IMR-90 (cell line): ENCODE measurements around the gene DNAAF2. TPM values are rescaled to one million over a fixed set of nuclear protein-coding genes. Genes with fewer than 3 reads are reported as not detected.

Experiments used
- ATAC-seq: fragments of 200-7000 bp; cut with Tn5 transposase; 2 replicates; pipeline ENCODE4 v1.9.1; 2020; ENCODE audit warnings: low read depth, mild to moderate bottlenecking, moderate library complexity
- BruUV-seq: library from RNA; stranded (reverse); fragments of 400-500 nt; replicated peaks from 2 replicates; lab custom pipeline; 2021; lab: Mats Ljungman, UMichigan
- CTCF ChIA-PET: fragments of 300-600 bp; formaldehyde crosslinking; extraction: SDS; loops from one replicate; lab custom pipeline; 2021; ENCODE audit warnings: antibody characterized with exemption; lab: Yijun Ruan, JAX
- POLR2A ChIA-PET: fragments of 300-600 bp; sonication (Branson Sonifier 250); formaldehyde crosslinking; loops from one replicate; lab custom pipeline; 2022; ENCODE audit warnings: antibody characterized with exemption; ENCODE audit not compliant: unreplicated experiment; lab: Charles Lee
- DNase-seq: peaks from one replicate; pipeline ENCODE4 v3.0.0; 2013
- H2AFZ ChIP-seq: replicated peaks from 2 replicates; pipeline ENCODE3; 2013; ENCODE audit warnings: low read length, mild to moderate bottlenecking; ENCODE audit not compliant: poor library complexity
- H2AK5ac ChIP-seq: 2 replicates; pipeline ENCODE4 v1.6.1; 2013; ENCODE audit warnings: low read depth, low read length, inconsistent platforms
- H2AK9ac ChIP-seq: replicated peaks from 2 replicates; pipeline ENCODE3; 2013; ENCODE audit warnings: mild to moderate bottlenecking, low read depth, low read length, moderate library complexity; ENCODE audit not compliant: poor library complexity
- H2BK120ac ChIP-seq: 2 replicates; pipeline ENCODE4 v1.6.1; 2013; ENCODE audit warnings: low read depth, low read length, inconsistent platforms
- H2BK15ac ChIP-seq: 3 replicates; pipeline ENCODE4 v1.6.1; 2013; ENCODE audit warnings: low read depth, low read length, inconsistent platforms
- H2BK20ac ChIP-seq: 2 replicates; pipeline ENCODE4 v1.6.1; 2013; ENCODE audit warnings: low read depth, mild to moderate bottlenecking, inconsistent platforms, low read length, moderate library complexity
- H2BK5ac ChIP-seq: 2 replicates; pipeline ENCODE4 v1.6.1; 2013; ENCODE audit warnings: mild to moderate bottlenecking, low read depth, low read length, inconsistent platforms; ENCODE audit not compliant: poor library complexity, severe bottlenecking
- H3K14ac ChIP-seq: replicated peaks from 2 replicates; pipeline ENCODE4 v1.6.1; 2013; ENCODE audit warnings: low read depth, low read length, inconsistent platforms
- H3K18ac ChIP-seq: 2 replicates; pipeline ENCODE4 v1.6.1; 2013; ENCODE audit warnings: low read depth, low read length, control low read depth
- H3K23ac ChIP-seq: 2 replicates; pipeline ENCODE4 v1.6.1; 2013; ENCODE audit warnings: low read depth, low read length, inconsistent platforms
- H3K27ac ChIP-seq: 2 replicates; pipeline ENCODE4 v1.5.1; 2013; ENCODE audit warnings: mild to moderate bottlenecking, control low read depth, low read length; ENCODE audit not compliant: insufficient read depth
- H3K27me3 ChIP-seq: 2 replicates; pipeline ENCODE4 v1.6.1; 2013; ENCODE audit warnings: low read length; ENCODE audit not compliant: control insufficient read depth, insufficient read depth
- H3K36me3 ChIP-seq: 2 replicates; pipeline ENCODE4 v1.6.1; 2013; ENCODE audit warnings: low read length, mixed read lengths; ENCODE audit not compliant: control insufficient read depth, insufficient read depth
- H3K4ac ChIP-seq: 2 replicates; pipeline ENCODE4 v1.6.1; 2013; ENCODE audit warnings: low read depth, low read length, inconsistent platforms
- H3K4me1 ChIP-seq: 2 replicates; pipeline ENCODE4 v1.6.1; 2013; ENCODE audit warnings: low read length, mixed read lengths; ENCODE audit not compliant: control insufficient read depth, insufficient read depth
- H3K4me2 ChIP-seq: 2 replicates; pipeline ENCODE4 v1.6.1; 2013; ENCODE audit warnings: low read depth, mild to moderate bottlenecking, control low read depth, low read length, moderate library complexity
- H3K4me3 ChIP-seq: 2 replicates; pipeline ENCODE4 v1.5.1; 2013; ENCODE audit warnings: low read depth, mild to moderate bottlenecking, control low read depth, low read length, moderate library complexity; ENCODE audit not compliant: insufficient read depth
- H3K56ac ChIP-seq: 2 replicates; pipeline ENCODE4 v1.6.1; 2013; ENCODE audit warnings: low read length, inconsistent platforms; ENCODE audit not compliant: insufficient read depth; ENCODE audit errors: extremely low read depth
- H3K79me1 ChIP-seq, 2 experiments: 2 replicates each; pipeline ENCODE4 v1.6.1; 2013; ENCODE audit warnings: low read length in 2 of 2, inconsistent platforms in 1 of 2, low read depth in 1 of 2
- H3K9ac ChIP-seq: 2 replicates; pipeline ENCODE4 v1.6.1; 2013; ENCODE audit warnings: low read depth, low read length, control low read depth
- H3K9me1 ChIP-seq: 2 replicates; pipeline ENCODE4 v1.6.1; 2013; ENCODE audit warnings: low read length, inconsistent platforms; ENCODE audit not compliant: insufficient read depth
- H3K9me3 ChIP-seq: 2 replicates; pipeline ENCODE4 v1.6.1; 2013; ENCODE audit warnings: low read length; ENCODE audit not compliant: control insufficient read depth, insufficient read depth
- H4K20me1 ChIP-seq: 2 replicates; pipeline ENCODE4 v1.6.1; 2013; ENCODE audit warnings: low read length, inconsistent platforms; ENCODE audit not compliant: insufficient read depth
- H4K5ac ChIP-seq: 2 replicates; pipeline ENCODE4 v1.6.1; 2013; ENCODE audit warnings: mild to moderate bottlenecking, low read depth, low read length, control low read depth
- H4K8ac ChIP-seq, 2 experiments: 2 replicates each; pipeline ENCODE4 v1.6.1; 2013; ENCODE audit warnings: low read depth in 2 of 2, low read length in 2 of 2, control low read depth in 1 of 2, inconsistent platforms in 1 of 2
- H4K91ac ChIP-seq: 2 replicates; pipeline ENCODE4 v1.6.1; 2013; ENCODE audit warnings: low read depth, low read length, inconsistent platforms; ENCODE audit not compliant: insufficient read depth
- CEBPB ChIP-seq: IDR thresholded peaks from 2 replicates; pipeline ENCODE4 v1.6.1; 2012; ENCODE audit warnings: low read depth, low read length, improper control_type of control experiment
- CHD1 ChIP-seq: IDR thresholded peaks from 2 replicates; pipeline ENCODE4 v1.6.1; 2012; ENCODE audit warnings: low read depth, low read length, improper control_type of control experiment
- MAFK ChIP-seq: IDR thresholded peaks from 2 replicates; pipeline ENCODE4 v1.6.1; 2012; ENCODE audit warnings: low read depth, low read length, improper control_type of control experiment
- MAZ ChIP-seq: IDR thresholded peaks from 2 replicates; pipeline ENCODE4 v1.6.1; 2012; ENCODE audit warnings: low read depth, mild to moderate bottlenecking, low read length, improper control_type of control experiment, moderate library complexity, borderline replicate concordance
- MXI1 ChIP-seq: IDR thresholded peaks from 2 replicates; pipeline ENCODE4 v1.6.1; 2012; ENCODE audit warnings: low read depth, mild to moderate bottlenecking, low read length, moderate library complexity, borderline replicate concordance
- RFX5 ChIP-seq: IDR thresholded peaks from 2 replicates; pipeline ENCODE4 v1.8.0; 2012; ENCODE audit warnings: low read depth, mild to moderate bottlenecking, low read length, moderate library complexity
- WGBS, 2 experiments: methylation state at CpG; one replicate each; pipeline versions ENCODE4 v1.1.5 to v1.1.7; 2013; ENCODE audit warnings: missing lambda C conversion rate in 2 of 2; ENCODE audit not compliant: insufficient read length in 1 of 2; ENCODE audit errors: extremely low coverage in 2 of 2; 5-methylcytosine and 5-hydroxymethylcytosine counted together
- dilution Hi-C: fragments of 300-500 bp; cut with HindIII; formaldehyde crosslinking; loops from one replicate; pipeline ENCODE4 v1.14.3; 2018; ENCODE audit warnings: low sequenced_read_pairs; ENCODE audit not compliant: unreplicated experiment
- in situ Hi-C: fragments of 300-500 bp; cut with MboI; formaldehyde crosslinking; loops from 3 replicates; pipeline ENCODE4 v1.14.3; 2019; ENCODE audit warnings: low sequenced_read_pairs, inconsistent platforms, mixed read lengths
- intact Hi-C: fragments of 100-400 bp; cut with micrococcal nuclease; formaldehyde crosslinking; loops from 2 replicates; pipeline ENCODE4 v1.10.0; 2022
- polyA plus RNA-seq, 3 experiments: library from polyadenylated mRNA; depleted of rRNA; stranded (reverse); fragments of >200 nt; gene quantifications; 2 replicates each; pipeline ENCODE4 v1.2.3, GENCODE V29; 2012; ENCODE audit warnings: low replicate concordance in 1 of 3
- total RNA-seq: library from RNA; depleted of rRNA; stranded (reverse); fragments of >200 nt; gene quantifications from 2 replicates; pipeline ENCODE4 v1.2.3, GENCODE V29; 2012

Gene DNAAF2
- total and polyA plus RNA-seq, 2 of the 4 experiments (the other 2 are of a cell fraction), result 4.1 to 4.7 TPM

GRCh38 chr14:49594347-49595091, 40.5 kb downstream of the DNAAF2 start:
- H3K9me3 ChIP-seq, result no peaks in the 10 kb centered on the region
- H3K79me1 ChIP-seq, result peaks cover 0 to 23% of the 10 kb centered on the region in 2 experiments; a peak in 2 of 4 replicates
- peak; percentile 46 for ATAC-seq
- H3K36me3 ChIP-seq, result no peaks in the 10 kb centered on the region
- peak; percentile 85 for DNase-seq
- H2AK9ac ChIP-seq, result no peak overlapping the region
- ChIA-PET POLR2A (interaction anchor here (0.7 to 0.8 kb wide), 2 partner anchors 8 to 173 kb away, joined by 4 to 9 read pairs; partner anchors contain the start of gene RPS29), CTCF (interaction anchor here (0.6 kb wide), 1 partner anchor 308 kb away, joined by 5 read pairs; no protein-coding TSS in a partner anchor)
- H3K27me3 ChIP-seq, result no peaks in the 10 kb centered on the region
- no peaks in the 10 kb centered on the region for H4K20me1 ChIP-seq
- H3K4me3 ChIP-seq, result no peak overlapping the region
- BruUV-seq, result no TSS peak
- H4K91ac ChIP-seq, result 0 out of 2 replicates have a peak overlapping the region, but pooled peaks have one; percentile 8
- in situ Hi-C loops, result no loop called here
- WGBS, 2 experiments, result no CpG with 5 or more reads among the region's 4 CpGs
- peaks cover 4% of the 10 kb centered on the region; the same call in 1 of the 2 replicates for H3K9me1 ChIP-seq
- H2AFZ ChIP-seq, result no peak overlapping the region
- no peak overlapping the region for H3K14ac ChIP-seq
- TF ChIP-seq RFX5, result peak; percentile 82
- no peak for TF ChIP-seq CEBPB
- no peak for TF ChIP-seq CHD1
- no peak for TF ChIP-seq MAFK
- TF ChIP-seq MAZ, result no peak
- no peak for TF ChIP-seq MXI1
- peak overlapping the region; percentile 40 for H2BK20ac ChIP-seq
- H4K8ac ChIP-seq, result no peak overlapping the region
- H3K56ac ChIP-seq, result no peak overlapping the region
- H2BK5ac ChIP-seq, result peak overlapping the region; percentile 59
- H2AK5ac ChIP-seq, result no peak overlapping the region
- intact Hi-C loops, result no loop called here
- H3K27ac ChIP-seq, result peak overlapping the region; percentile 23; the same call in 1 of the 2 replicates
- dilution Hi-C loops, result no loop called here
- H3K9ac ChIP-seq, result no peak overlapping the region
- no peak overlapping the region; the same call in 1 of the 2 replicates for H3K23ac ChIP-seq
- H3K4me2 ChIP-seq, result peak overlapping the region; percentile 55; the same call in 1 of the 2 replicates
- peak overlapping the region; percentile 66 for H3K18ac ChIP-seq
- H4K5ac ChIP-seq, result peak overlapping the region; percentile 60; the same call in 1 of the 2 replicates
- H2BK15ac ChIP-seq, result no peak overlapping the region
- peak overlapping the region; percentile 50 for H2BK120ac ChIP-seq
- H3K4me1 ChIP-seq, result peaks cover 5% of the 10 kb centered on the region; the same call in 1 of the 2 replicates
- H3K4ac ChIP-seq, result no peak overlapping the region; the same call in 1 of the 2 replicates
